ENCODE measurements around the gene PARD3B. TPM values are rescaled to one million over a fixed set of nuclear protein-coding genes. Genes with fewer than 3 reads are reported as not detected.

Gene PARD3B
- total RNA-seq, 1 donor from 2014 or later, result 12.3 TPM

DNA sequence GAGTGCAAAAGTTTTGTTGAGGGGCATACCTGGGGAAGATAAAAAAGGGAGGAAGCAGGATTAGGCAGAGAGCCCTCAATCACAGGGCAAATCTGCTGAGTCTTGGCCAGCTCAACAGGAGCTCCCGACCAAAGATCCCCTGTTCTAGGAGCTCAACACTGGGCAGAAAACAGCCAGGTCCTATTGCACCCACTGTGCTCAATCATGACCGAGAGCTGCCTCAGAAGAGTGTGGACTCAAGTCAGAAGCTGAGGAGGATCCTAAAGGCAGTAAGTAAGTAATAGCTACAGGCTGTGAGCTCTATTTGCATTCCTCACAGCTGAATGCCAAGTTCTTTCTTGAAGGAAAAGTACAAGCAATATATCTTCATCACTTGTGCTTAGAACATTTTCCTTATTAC, 802.6 kb downstream of the PARD3B start:
- H3K4me1 ChIP-seq, result no peaks in the 10 kb centered on the region
- no peak for TF ChIP-seq POLR2AphosphoS5 (IDR thresholded peaks at IDR 0.05; ENCODE audit: insufficient read depth in 1 of 2, low read depth in 1 of 2)
- no peak for TF ChIP-seq POLR2A (IDR thresholded peaks at IDR 0.05)
- TF ChIP-seq, protein P1, sequence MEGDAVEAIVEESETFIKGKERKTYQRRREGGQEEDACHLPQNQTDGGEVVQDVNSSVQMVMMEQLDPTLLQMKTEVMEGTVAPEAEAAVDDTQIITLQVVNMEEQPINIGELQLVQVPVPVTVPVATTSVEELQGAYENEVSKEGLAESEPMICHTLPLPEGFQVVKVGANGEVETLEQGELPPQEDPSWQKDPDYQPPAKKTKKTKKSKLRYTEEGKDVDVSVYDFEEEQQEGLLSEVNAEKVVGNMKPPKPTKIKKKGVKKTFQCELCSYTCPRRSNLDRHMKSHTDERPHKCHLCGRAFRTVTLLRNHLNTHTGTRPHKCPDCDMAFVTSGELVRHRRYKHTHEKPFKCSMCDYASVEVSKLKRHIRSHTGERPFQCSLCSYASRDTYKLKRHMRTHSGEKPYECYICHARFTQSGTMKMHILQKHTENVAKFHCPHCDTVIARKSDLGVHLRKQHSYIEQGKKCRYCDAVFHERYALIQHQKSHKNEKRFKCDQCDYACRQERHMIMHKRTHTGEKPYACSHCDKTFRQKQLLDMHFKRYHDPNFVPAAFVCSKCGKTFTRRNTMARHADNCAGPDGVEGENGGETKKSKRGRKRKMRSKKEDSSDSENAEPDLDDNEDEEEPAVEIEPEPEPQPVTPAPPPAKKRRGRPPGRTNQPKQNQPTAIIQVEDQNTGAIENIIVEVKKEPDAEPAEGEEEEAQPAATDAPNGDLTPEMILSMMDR (IDR thresholded peaks at IDR 0.05), result no peak
- H3K9me3 ChIP-seq, result no peaks in the 10 kb centered on the region
- no peak overlapping the region for H3K4me3 ChIP-seq
- H3K36me3 ChIP-seq, result no peaks in the 10 kb centered on the region
- H3K27ac ChIP-seq, result no peak overlapping the region
- intact Hi-C loops (cut with DNase I), result no loop called here
- H3K27me3 ChIP-seq, result no peaks in the 10 kb centered on the region
- DNase-seq (ENCODE audit: extremely low spot score in 2 of 2), result no peak

DNA sequence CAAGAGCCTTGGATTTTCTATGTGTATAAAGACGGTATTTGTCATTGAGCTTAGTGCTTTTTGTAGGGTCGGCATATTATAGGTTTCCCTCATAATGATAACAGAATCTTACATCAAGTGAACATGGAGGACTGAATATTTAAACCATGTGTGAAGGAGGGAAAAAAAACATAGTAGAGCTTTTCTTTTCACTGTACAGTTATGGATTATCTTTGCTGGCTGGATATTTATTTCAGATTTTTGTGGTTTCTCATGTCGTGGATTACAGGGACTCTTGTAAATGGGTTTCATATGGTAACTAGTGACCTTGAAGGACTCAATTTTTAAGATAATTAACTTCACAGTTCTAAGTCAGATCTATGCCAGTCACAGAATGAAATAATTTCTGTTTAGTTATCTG, 806.8 kb downstream of the PARD3B start:
- no peak overlapping the region for H3K27ac ChIP-seq
- intact Hi-C loops (cut with DNase I), result no loop called here
- H3K4me3 ChIP-seq, result no peak overlapping the region
- H3K27me3 ChIP-seq, result no peaks in the 10 kb centered on the region
- no peaks in the 10 kb centered on the region for H3K9me3 ChIP-seq
- H3K36me3 ChIP-seq, result no peaks in the 10 kb centered on the region
- TF ChIP-seq, protein P1 (IDR thresholded peaks at IDR 0.05), result no peak
- no peak for TF ChIP-seq POLR2A (IDR thresholded peaks at IDR 0.05)
- TF ChIP-seq POLR2AphosphoS5 (IDR thresholded peaks at IDR 0.05; ENCODE audit: insufficient read depth in 1 of 2, low read depth in 1 of 2), result no peak
- H3K4me1 ChIP-seq, result no peaks in the 10 kb centered on the region
- no peak for DNase-seq (ENCODE audit: extremely low spot score in 2 of 2)

DNA sequence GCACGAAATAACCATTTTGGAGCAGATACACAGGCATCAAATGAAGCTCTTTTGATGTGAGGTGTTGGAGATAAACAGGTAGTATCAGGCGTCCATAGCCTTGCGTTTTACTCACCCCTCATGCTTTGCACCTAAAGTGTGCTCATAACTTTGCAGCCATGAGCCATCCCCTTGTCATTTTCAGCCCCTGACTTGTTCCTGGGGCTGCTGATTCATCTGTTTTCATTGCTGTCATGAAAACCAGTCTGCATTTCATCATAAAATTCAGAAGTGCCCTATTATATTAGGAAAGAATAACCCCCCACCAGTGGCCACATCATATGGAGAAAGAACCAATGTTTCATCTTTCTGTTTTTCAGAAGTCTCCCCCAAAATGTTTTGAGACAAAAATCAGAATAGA, 807.3 kb downstream of the PARD3B start:
- no peaks in the 10 kb centered on the region for H3K36me3 ChIP-seq
- TF ChIP-seq, protein P1 (IDR thresholded peaks at IDR 0.05), result no peak
- no peak for TF ChIP-seq POLR2AphosphoS5 (IDR thresholded peaks at IDR 0.05; ENCODE audit: insufficient read depth in 1 of 2, low read depth in 1 of 2)
- TF ChIP-seq POLR2A (IDR thresholded peaks at IDR 0.05), result no peak
- intact Hi-C loops (cut with DNase I), result no loop called here

DNA sequence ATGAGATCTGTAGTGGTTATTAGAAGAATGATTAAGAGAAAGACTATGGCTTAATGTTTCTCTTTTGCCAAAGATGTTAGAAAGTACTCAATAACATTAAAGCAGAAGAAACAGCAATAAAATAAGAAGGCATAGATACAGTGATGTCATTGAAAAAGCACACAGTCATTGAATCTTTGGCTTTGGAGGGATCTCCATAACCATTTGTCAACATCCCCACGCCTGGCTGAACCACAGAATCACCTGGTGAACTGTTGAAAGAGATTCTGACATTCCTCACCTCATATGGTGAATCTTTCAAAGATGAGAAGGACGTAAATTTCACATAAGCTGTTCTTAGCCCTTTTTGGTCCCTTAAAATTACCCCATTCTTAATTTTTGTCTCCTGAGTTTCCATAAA, 812.5 kb downstream of the PARD3B start:
- Histone ChIP-seq H3K27me3 (no peaks in the 10 kb centered on the region), H3K36me3 (no peaks in the 10 kb centered on the region), H3K4me3 (no peak overlapping the region), H3K9me3 (no peaks in the 10 kb centered on the region), H3K27ac (no peak overlapping the region), H3K4me1 (no peaks in the 10 kb centered on the region)
- intact Hi-C loops (cut with DNase I), result no loop called here
- TF ChIP-seq, protein P1 (IDR thresholded peaks at IDR 0.05), result no peak
- TF ChIP-seq POLR2A (IDR thresholded peaks at IDR 0.05) (no peak), POLR2AphosphoS5 (IDR thresholded peaks at IDR 0.05; ENCODE audit: insufficient read depth in 1 of 2, low read depth in 1 of 2) (no peak)
- DNase-seq (ENCODE audit: extremely low spot score in 2 of 2), result no peak

More for the DNA sequence above, 807.3 kb downstream of the PARD3B start:
- Histone ChIP-seq H3K9me3 (no peaks in the 10 kb centered on the region), H3K27ac (no peak overlapping the region), H3K27me3 (no peaks in the 10 kb centered on the region), H3K4me3 (no peak overlapping the region), H3K4me1 (no peaks in the 10 kb centered on the region)
- no peak for DNase-seq (ENCODE audit: extremely low spot score in 2 of 2)

DNA sequence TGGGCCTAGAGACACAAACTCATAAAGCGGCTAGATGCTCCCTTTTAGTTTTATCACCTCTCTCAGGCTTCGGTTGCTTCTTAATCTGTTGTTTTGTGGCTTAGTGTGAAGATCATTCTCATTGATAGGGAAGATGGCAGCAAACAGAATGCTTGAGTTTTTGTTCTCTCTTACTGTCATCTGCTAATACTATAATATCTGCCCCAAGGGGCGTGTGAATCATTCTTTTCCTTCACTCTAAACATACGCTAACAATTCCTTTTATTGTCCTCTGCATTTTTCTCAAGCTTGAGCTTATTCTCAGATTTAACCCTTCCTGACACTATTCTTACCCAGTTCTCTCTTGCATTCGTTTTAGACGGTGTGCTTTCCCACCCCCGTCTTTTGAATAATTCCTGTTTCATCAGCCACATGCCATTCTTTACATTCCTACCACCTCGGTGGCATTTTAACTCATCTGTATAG, 813.1 kb downstream of the PARD3B start:
- Histone ChIP-seq H3K4me3 (no peak overlapping the region), H3K27ac (no peak overlapping the region), H3K36me3 (no peaks in the 10 kb centered on the region), H3K27me3 (no peaks in the 10 kb centered on the region), H3K4me1 (no peaks in the 10 kb centered on the region), H3K9me3 (no peaks in the 10 kb centered on the region)
- TF ChIP-seq, protein P1 (IDR thresholded peaks at IDR 0.05), result no peak
- TF ChIP-seq POLR2AphosphoS5 (IDR thresholded peaks at IDR 0.05; ENCODE audit: insufficient read depth in 1 of 2, low read depth in 1 of 2) (no peak), POLR2A (IDR thresholded peaks at IDR 0.05) (no peak)
- intact Hi-C loops (cut with DNase I), result no loop called here
- DNase-seq (ENCODE audit: extremely low spot score in 2 of 2), result no peak
